Measurements from ENCODE around the gene DLGAP1. TPM values are rescaled to one million over a fixed set of nuclear protein-coding genes. Genes with fewer than 3 reads are reported as not detected.
A peak's percentile ranks its signal among the peaks of the same experiment; 100 is the strongest.
"Not testable (repeated sequence)": the region's sequence is repeated elsewhere in the genome, so short reads cannot be mapped to it uniquely, and the experiment has no call there.

The DLGAP1 gene
- polyA plus RNA-seq, 4 donors = 3.9 to 7.5 (median 5.2) TPM

GRCh38 chr18:4102901-4103300, 352.2 kb downstream of the DLGAP1 start:
- DNase-seq (ENCODE audit: low read depth in 4 of 4, low spot score in 3 of 4) = no peak

GRCh38 chr18:4101009-4101408, 354.1 kb downstream of the DLGAP1 start:
- DNase-seq (ENCODE audit: low read depth in 4 of 4, low spot score in 3 of 4) = no peak

GRCh38 chr18:4096486-4096885, 358.6 kb downstream of the DLGAP1 start:
- DNase-seq (ENCODE audit: low read depth in 4 of 4, low spot score in 3 of 4) = no peak

- no peak for DNase-seq (ENCODE audit: low read depth in 4 of 4, low spot score in 3 of 4)
Observed at GRCh38 chr18:4093676-4094075, 361.4 kb downstream of the DLGAP1 start.

- DNase-seq (ENCODE audit: low read depth in 4 of 4, low spot score in 3 of 4) = no peak
Observed at GRCh38 chr18:4084382-4084900, 370.7 kb downstream of the DLGAP1 start.

GRCh38 chr18:4078246-4078645, 376.9 kb downstream of the DLGAP1 start:
- no peak for DNase-seq (ENCODE audit: low read depth in 4 of 4, low spot score in 3 of 4)

- no peak for DNase-seq (ENCODE audit: low read depth in 4 of 4, low spot score in 3 of 4)
Observed at GRCh38 chr18:4077721-4078120, 377.4 kb downstream of the DLGAP1 start.

GRCh38 chr18:4077204-4077603, 377.9 kb downstream of the DLGAP1 start:
- no peak for DNase-seq (ENCODE audit: low read depth in 4 of 4, low spot score in 3 of 4)

GRCh38 chr18:4074647-4075046, 380.5 kb downstream of the DLGAP1 start:
- DNase-seq (ENCODE audit: low read depth in 4 of 4, low spot score in 3 of 4) = no peak

- no peak for DNase-seq (ENCODE audit: low read depth in 4 of 4, low spot score in 3 of 4)
Observed at GRCh38 chr18:4069183-4069582, 385.9 kb downstream of the DLGAP1 start.

- DNase-seq (ENCODE audit: low read depth in 4 of 4, low spot score in 3 of 4) = peak; percentile 8 to 45 (median 28)
Observed at GRCh38 chr18:4068552-4069158, 386.5 kb downstream of the DLGAP1 start.

GRCh38 chr18:4063545-4063944, 391.6 kb downstream of the DLGAP1 start:
- no peak for DNase-seq (ENCODE audit: low read depth in 4 of 4, low spot score in 3 of 4)

GRCh38 chr18:4060427-4061281, 394.5 kb downstream of the DLGAP1 start:
- no peak for DNase-seq (ENCODE audit: low read depth in 4 of 4, low spot score in 3 of 4)

- DNase-seq (ENCODE audit: low read depth in 4 of 4, low spot score in 3 of 4) = no peak
Observed at GRCh38 chr18:4058179-4058578, 396.9 kb downstream of the DLGAP1 start.

GRCh38 chr18:4040391-4041092, 414.6 kb downstream of the DLGAP1 start:
- no peak for DNase-seq (ENCODE audit: low read depth in 4 of 4, low spot score in 3 of 4)

- DNase-seq (ENCODE audit: low read depth in 4 of 4, low spot score in 3 of 4) = no peak
Observed at GRCh38 chr18:4035521-4035920, 419.6 kb downstream of the DLGAP1 start.

GRCh38 chr18:4034815-4035214, 420.3 kb downstream of the DLGAP1 start:
- not testable (repeated sequence) for DNase-seq (ENCODE audit: low read depth in 4 of 4, low spot score in 3 of 4)

- no peak for DNase-seq (ENCODE audit: low read depth in 4 of 4, low spot score in 3 of 4)
Observed at GRCh38 chr18:4026542-4026941, 428.6 kb downstream of the DLGAP1 start.

GRCh38 chr18:4024702-4025101, 430.4 kb downstream of the DLGAP1 start:
- no peak for DNase-seq (ENCODE audit: low read depth in 4 of 4, low spot score in 3 of 4)

GRCh38 chr18:4022749-4023148, 432.4 kb downstream of the DLGAP1 start:
- DNase-seq (ENCODE audit: low read depth in 4 of 4, low spot score in 3 of 4) = not testable (repeated sequence)

GRCh38 chr18:4020026-4020425, 435.1 kb downstream of the DLGAP1 start:
- DNase-seq (ENCODE audit: low read depth in 4 of 4, low spot score in 3 of 4) = no peak
